Fibroblast of the aortic adventitia (primary cell): ENCODE measurements around the gene ARHGAP19. TPM values are rescaled to one million over a fixed set of nuclear protein-coding genes. Genes with fewer than 3 reads are reported as not detected.

Experiments used
- DNase-seq: peaks from one replicate; pipeline ENCODE4 v3.0.0-alpha.2; 2010; ENCODE audit warnings: low read depth
- H3K4me3 ChIP-seq: 2 replicates; pipeline ENCODE4 v1.5.1; 2011; ENCODE audit warnings: low read depth, mild to moderate bottlenecking, control low read depth, low read length, moderate library complexity
- CTCF ChIP-seq: IDR thresholded peaks from 2 replicates; pipeline ENCODE4 v1.5.1; 2011; ENCODE audit warnings: mild to moderate bottlenecking, low read length, control low read depth, inconsistent platforms; ENCODE audit not compliant: insufficient read depth
- total RNA-seq: library from RNA; depleted of rRNA; stranded (reverse); fragments of >200 nt; gene quantifications from 2 replicates; pipeline ENCODE4 v1.2.3, GENCODE V29; 2012; ENCODE audit warnings: low replicate concordance

Gene ARHGAP19
- total RNA-seq, 1 donor = 10.8 TPM

GRCh38 chr10:97179731-97180362 lies 112.6 kb downstream of the ARHGAP19 start:
- TF ChIP-seq CTCF = peak; percentile 33
- no peak for DNase-seq
- no peak overlapping the region for H3K4me3 ChIP-seq

GRCh38 chr10:97179311-97179710 lies 113.1 kb downstream of the ARHGAP19 start:
- no peak for DNase-seq
- no peak for TF ChIP-seq CTCF
- H3K4me3 ChIP-seq = no peak overlapping the region

- TF ChIP-seq CTCF = no peak
- DNase-seq = no peak
- no peak overlapping the region for H3K4me3 ChIP-seq
Observed at GRCh38 chr10:97178074-97178473, 114.4 kb downstream of the ARHGAP19 start.

DNA sequence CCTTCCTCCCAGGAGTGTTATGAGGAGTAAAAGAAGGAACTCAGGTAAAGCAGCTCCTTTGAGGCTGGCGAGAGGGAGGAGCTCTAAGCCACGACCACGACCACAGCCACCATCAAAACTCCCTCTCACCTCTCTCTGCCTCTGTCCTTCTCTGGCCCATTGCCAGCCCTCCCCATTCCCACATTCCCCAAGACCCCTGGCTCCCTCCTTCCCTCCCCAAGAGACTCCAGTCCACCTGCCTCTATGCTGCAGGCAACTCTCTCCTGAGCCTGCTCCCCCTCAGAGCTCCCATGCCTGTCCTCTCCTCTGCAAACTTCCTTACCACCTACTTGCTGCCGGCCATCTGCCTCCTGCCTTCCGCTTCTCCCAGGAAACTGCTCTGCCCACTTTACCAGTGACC lies 116.2 kb downstream of the ARHGAP19 start:
- TF ChIP-seq CTCF = no peak
- DNase-seq = no peak
- no peak overlapping the region for H3K4me3 ChIP-seq

GRCh38 chr10:97175586-97175985 lies 116.9 kb downstream of the ARHGAP19 start:
- no peak overlapping the region for H3K4me3 ChIP-seq
- no peak for DNase-seq
- TF ChIP-seq CTCF = no peak

GRCh38 chr10:97174941-97175340 lies 117.5 kb downstream of the ARHGAP19 start:
- no peak for DNase-seq
- no peak for TF ChIP-seq CTCF
- no peak overlapping the region for H3K4me3 ChIP-seq

- TF ChIP-seq CTCF = no peak
- H3K4me3 ChIP-seq = no peak overlapping the region
- no peak for DNase-seq
Observed at GRCh38 chr10:97174276-97174775, 118.1 kb downstream of the ARHGAP19 start.
